Measurements from ENCODE around the gene PCSK1N. TPM values are rescaled to one million over a fixed set of nuclear protein-coding genes. Genes with fewer than 3 reads are reported as not detected.

The PCSK1N gene
- total RNA-seq, 1 experiment from 2014 or later, result 19.5 TPM

DNA sequence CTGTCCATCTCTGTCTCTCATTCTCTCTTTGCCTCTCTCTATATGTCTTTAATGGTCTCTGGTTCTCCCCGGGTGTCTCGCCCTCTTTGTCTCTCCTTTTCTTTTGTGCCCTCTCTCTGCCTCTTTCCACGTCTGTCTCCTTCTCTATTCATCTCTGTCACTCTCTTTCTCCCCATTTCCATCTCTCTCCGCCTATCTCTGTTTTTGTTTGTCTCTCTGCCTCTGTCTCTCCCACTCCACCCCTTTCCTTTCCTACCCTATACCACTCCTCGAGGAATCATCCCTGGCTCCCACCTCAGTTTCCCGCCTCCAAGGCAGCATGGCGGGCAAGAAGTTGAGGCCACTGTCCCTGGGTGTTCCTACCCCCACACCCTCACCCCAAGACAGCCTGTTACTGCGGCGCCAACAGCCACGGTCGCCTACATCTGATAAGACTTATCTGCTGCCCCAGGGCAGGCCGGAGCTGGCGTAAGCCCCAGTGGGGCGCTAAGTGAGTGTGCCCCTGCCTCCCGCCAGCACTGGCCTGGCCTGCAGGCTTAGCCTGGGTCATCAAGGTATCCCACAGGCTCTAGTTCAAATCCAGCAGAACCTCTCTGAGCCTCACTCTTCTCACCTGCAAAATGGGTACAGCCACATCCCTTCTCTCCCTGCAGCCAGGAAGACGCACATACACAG lies 49.7 kb downstream of the PCSK1N start:
- H3K36me3 Mint-ChIP-seq (ENCODE audit: insufficient read depth, unreplicated experiment), result peaks cover 6% of the 10 kb centered on the region
- ChIA-PET POLR2A (no interaction called here), CTCF (no interaction called here)
- intact Hi-C loops (cut with micrococcal nuclease; ENCODE audit: unreplicated experiment), result no loop called here
- H3K27me3 Mint-ChIP-seq (ENCODE audit: insufficient read depth, unreplicated experiment), result no peaks in the 10 kb centered on the region
- Histone ChIP-seq H3K9me3 (no peaks in the 10 kb centered on the region), H3K4me1 (no peaks in the 10 kb centered on the region), H3K36me3 (ENCODE audit: control insufficient read depth, insufficient read depth, low read length) (no peaks in the 10 kb centered on the region), H3K27me3 (replicated peaks; ENCODE audit: control insufficient read depth, insufficient read depth, low read length) (no peaks in the 10 kb centered on the region), H3K4me3 (ENCODE audit: low read depth, low read length) (no peak overlapping the region)
- BruUV-seq (replicated peaks), result no TSS peak
- TF ChIP-seq, protein P1, sequence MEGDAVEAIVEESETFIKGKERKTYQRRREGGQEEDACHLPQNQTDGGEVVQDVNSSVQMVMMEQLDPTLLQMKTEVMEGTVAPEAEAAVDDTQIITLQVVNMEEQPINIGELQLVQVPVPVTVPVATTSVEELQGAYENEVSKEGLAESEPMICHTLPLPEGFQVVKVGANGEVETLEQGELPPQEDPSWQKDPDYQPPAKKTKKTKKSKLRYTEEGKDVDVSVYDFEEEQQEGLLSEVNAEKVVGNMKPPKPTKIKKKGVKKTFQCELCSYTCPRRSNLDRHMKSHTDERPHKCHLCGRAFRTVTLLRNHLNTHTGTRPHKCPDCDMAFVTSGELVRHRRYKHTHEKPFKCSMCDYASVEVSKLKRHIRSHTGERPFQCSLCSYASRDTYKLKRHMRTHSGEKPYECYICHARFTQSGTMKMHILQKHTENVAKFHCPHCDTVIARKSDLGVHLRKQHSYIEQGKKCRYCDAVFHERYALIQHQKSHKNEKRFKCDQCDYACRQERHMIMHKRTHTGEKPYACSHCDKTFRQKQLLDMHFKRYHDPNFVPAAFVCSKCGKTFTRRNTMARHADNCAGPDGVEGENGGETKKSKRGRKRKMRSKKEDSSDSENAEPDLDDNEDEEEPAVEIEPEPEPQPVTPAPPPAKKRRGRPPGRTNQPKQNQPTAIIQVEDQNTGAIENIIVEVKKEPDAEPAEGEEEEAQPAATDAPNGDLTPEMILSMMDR (IDR thresholded peaks at IDR 0.05; ENCODE audit: insufficient read depth in 1 of 2, low read depth in 1 of 2, low read length in 1 of 2, severe bottlenecking in 1 of 2, unreplicated experiment in 1 of 2), result no peak
- no peak for DNase-seq
- H3K27ac Mint-ChIP-seq (ENCODE audit: unreplicated experiment), result no peak overlapping the region
- no peaks in the 10 kb centered on the region for H3K9me3 Mint-ChIP-seq (ENCODE audit: unreplicated experiment)
- peaks cover 6% of the 10 kb centered on the region for H3K4me1 Mint-ChIP-seq (ENCODE audit: low read depth, unreplicated experiment)
- H3K4me3 Mint-ChIP-seq (ENCODE audit: unreplicated experiment), result no peak overlapping the region

DNA sequence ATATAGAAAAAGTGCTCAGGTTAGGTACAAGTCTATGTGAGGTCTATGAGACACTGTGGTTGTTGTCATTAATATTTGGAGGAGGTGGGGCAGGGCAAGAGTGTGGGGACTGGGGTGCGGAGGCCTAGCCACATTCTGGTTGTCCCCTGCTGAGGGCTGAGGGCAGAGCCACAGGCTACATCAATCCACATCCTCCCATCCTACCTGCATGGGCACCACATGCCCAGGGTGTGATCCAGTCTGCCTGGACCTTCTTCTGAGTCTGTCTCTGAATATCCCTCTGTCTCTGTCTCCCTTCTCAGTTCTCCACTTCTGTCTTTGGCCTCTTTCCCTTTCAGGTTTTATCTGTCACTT lies 50.2 kb downstream of the PCSK1N start:
- Mint-ChIP-seq H3K4me3 (ENCODE audit: unreplicated experiment) (no peak overlapping the region), H3K27me3 (ENCODE audit: insufficient read depth, unreplicated experiment) (no peaks in the 10 kb centered on the region), H3K36me3 (ENCODE audit: insufficient read depth, unreplicated experiment) (peaks cover 6% of the 10 kb centered on the region), H3K4me1 (ENCODE audit: low read depth, unreplicated experiment) (peaks cover 6% of the 10 kb centered on the region), H3K27ac (ENCODE audit: unreplicated experiment) (no peak overlapping the region), H3K9me3 (ENCODE audit: unreplicated experiment) (no peaks in the 10 kb centered on the region)
- DNase-seq, result no peak
- ChIA-PET POLR2A (no interaction called here), CTCF (no interaction called here)
- intact Hi-C loops (cut with micrococcal nuclease; ENCODE audit: unreplicated experiment), result no loop called here
- no peak overlapping the region for H3K4me3 ChIP-seq (ENCODE audit: low read depth, low read length)
- BruUV-seq (replicated peaks), result no TSS peak
- TF ChIP-seq, protein P1 (IDR thresholded peaks at IDR 0.05; ENCODE audit: insufficient read depth in 1 of 2, low read depth in 1 of 2, low read length in 1 of 2, severe bottlenecking in 1 of 2, unreplicated experiment in 1 of 2), result no peak
- H3K4me1 ChIP-seq, result no peaks in the 10 kb centered on the region
- H3K36me3 ChIP-seq (ENCODE audit: control insufficient read depth, insufficient read depth, low read length), result no peaks in the 10 kb centered on the region
- H3K27me3 ChIP-seq (replicated peaks; ENCODE audit: control insufficient read depth, insufficient read depth, low read length), result no peaks in the 10 kb centered on the region
- no peaks in the 10 kb centered on the region for H3K9me3 ChIP-seq

DNA sequence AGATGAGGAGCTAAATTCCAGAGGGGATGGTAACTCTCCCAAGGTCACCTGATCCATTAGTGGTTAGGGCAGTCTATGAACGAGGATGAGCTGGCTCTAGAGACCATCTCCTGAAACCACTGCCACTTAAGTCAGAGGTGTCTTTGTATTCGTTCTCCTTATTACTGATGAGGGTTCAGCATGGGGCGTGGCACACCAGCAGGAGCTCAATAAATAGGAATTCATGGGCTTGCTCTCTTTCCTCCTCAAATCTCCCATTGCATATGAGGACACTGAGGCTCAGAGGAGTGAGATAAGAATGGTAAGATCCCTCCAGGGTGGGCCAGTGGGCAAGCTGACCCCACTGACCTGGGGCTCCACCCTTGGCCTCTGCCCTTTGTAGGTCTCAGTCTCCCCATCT lies 50.7 kb downstream of the PCSK1N start:
- no peaks in the 10 kb centered on the region for H3K4me1 ChIP-seq
- no peaks in the 10 kb centered on the region for H3K27me3 ChIP-seq (replicated peaks; ENCODE audit: control insufficient read depth, insufficient read depth, low read length)
- intact Hi-C loops (cut with micrococcal nuclease; ENCODE audit: unreplicated experiment), result no loop called here
- no peaks in the 10 kb centered on the region for H3K9me3 ChIP-seq
- CTCF ChIA-PET, result no interaction called here
- peaks cover 6% of the 10 kb centered on the region for H3K4me1 Mint-ChIP-seq (ENCODE audit: low read depth, unreplicated experiment)
- H3K4me3 Mint-ChIP-seq (ENCODE audit: unreplicated experiment), result no peak overlapping the region
- POLR2A ChIA-PET, result no interaction called here
- H3K9me3 Mint-ChIP-seq (ENCODE audit: unreplicated experiment), result no peaks in the 10 kb centered on the region
- H3K27me3 Mint-ChIP-seq (ENCODE audit: insufficient read depth, unreplicated experiment), result no peaks in the 10 kb centered on the region
- no peaks in the 10 kb centered on the region for H3K36me3 ChIP-seq (ENCODE audit: control insufficient read depth, insufficient read depth, low read length)
- H3K27ac Mint-ChIP-seq (ENCODE audit: unreplicated experiment), result no peak overlapping the region
- no peak for DNase-seq
- H3K36me3 Mint-ChIP-seq (ENCODE audit: insufficient read depth, unreplicated experiment), result peaks cover 6% of the 10 kb centered on the region
- TF ChIP-seq, protein P1 (IDR thresholded peaks at IDR 0.05; ENCODE audit: insufficient read depth in 1 of 2, low read depth in 1 of 2, low read length in 1 of 2, severe bottlenecking in 1 of 2, unreplicated experiment in 1 of 2), result no peak
- H3K4me3 ChIP-seq (ENCODE audit: low read depth, low read length), result no peak overlapping the region
- no TSS peak for BruUV-seq (replicated peaks)

Measured in Caco-2 (cell line).